ENCODE results near the gene PRR35. TPM values are rescaled to one million over a fixed set of nuclear protein-coding genes. Genes with fewer than 3 reads are reported as not detected.

The PRR35 gene

GRCh38 chr16:615122-615521 is 54.9 kb downstream of the PRR35 start:
- H3K27me3 ChIP-seq (ENCODE audit: insufficient read depth, poor library complexity, severe bottlenecking), result no peaks in the 10 kb centered on the region
- no peak for TF ChIP-seq POLR2AphosphoS5 (IDR thresholded peaks at IDR 0.05; ENCODE audit: low read depth)
- no peak for TF ChIP-seq REST (IDR thresholded peaks at IDR 0.05; ENCODE audit: insufficient replicate concordance, low read depth)
- TF ChIP-seq GABPA (IDR thresholded peaks at IDR 0.05; ENCODE audit: low read depth), result no peak
- TF ChIP-seq CTCF (IDR thresholded peaks at IDR 0.05; ENCODE audit: insufficient read depth, low read length), result no peak
- TF ChIP-seq SPI1 (IDR thresholded peaks at IDR 0.05; ENCODE audit: borderline replicate concordance, low read depth), result no peak
- no peak for DNase-seq (ENCODE audit: low read depth in 1 of 2, low spot score in 1 of 2)
- H3K27ac ChIP-seq (replicated peaks), result no peak overlapping the region
- H3K4me3 ChIP-seq (replicated peaks; ENCODE audit: insufficient read depth, low read length), result no peak overlapping the region

Small RNA genes within 50 kb of the gene (microRNA-seq; reads per million reads assigned to microRNA genes)
- gene MIR3176 (122 reads per million, percentile 72 among the genes with 10 or more reads in this experiment), gene MIR5587 (not detected)
